ENCODE data around the gene AMER3. TPM values are rescaled to one million over a fixed set of nuclear protein-coding genes. Genes with fewer than 3 reads are reported as not detected.
A peak's percentile ranks its signal among the peaks of the same experiment; 100 is the strongest.

AMER3 gene, protein sequence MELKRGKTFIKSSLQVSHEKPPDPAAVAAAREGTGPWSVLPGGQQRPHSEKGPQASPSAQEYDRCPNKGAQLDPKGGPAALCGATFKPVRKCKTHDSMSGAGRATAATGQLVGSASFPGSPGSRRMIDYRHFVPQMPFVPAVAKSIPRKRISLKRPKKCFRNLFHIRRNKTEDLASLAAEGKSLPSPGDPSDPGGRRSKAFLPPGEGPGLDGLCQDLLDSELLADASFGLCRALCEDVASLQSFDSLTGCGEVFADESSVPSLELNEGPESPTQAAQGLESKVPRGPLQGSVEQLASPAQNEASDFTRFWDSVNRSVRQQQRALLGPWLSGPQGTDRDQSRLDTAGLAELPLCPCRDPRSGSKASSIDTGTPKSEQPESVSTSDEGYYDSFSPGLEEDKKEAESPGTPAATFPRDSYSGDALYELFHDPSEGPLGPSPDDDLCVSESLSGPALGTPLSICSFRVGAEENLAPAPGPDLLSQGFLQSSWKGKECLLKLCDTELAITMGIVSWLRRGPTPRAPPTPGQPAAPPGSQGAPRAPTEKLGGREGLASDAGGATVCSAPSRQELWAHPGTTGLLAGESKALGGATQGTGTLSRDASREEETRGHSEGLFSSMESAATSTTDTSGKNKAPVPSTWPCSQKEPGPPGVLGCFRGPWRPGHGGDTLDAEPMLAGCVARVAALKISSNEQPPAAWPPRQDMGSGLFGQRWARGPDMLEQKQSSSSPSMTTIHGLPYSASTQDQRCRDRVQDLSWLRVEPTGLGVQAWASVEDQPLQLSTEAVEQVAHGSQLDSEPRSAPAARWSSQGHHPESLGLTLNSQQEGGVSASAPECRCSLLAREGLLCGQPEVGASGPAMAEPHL
- total RNA-seq (2012; rRNA removed) (not detected in 2 replicates), polyA plus RNA-seq (2012; rRNA removed) (not detected in 2 replicates), Bru-seq, nascent RNA (not detected), BruChase-seq, experiment 1, labeled RNA remaining after a 6-hour chase (not detected), BruChase-seq, experiment 2, labeled RNA remaining after a 2-hour chase (not detected)
- not detected in 2 replicates for polyA plus RNA-seq (2012; cell fraction: cytosol; rRNA removed)
- not detected in 2 replicates for polyA plus RNA-seq (2012; cell fraction: nucleus; rRNA removed; ENCODE audit: low replicate concordance)
- long read RNA-seq = 0 reads

DNA sequence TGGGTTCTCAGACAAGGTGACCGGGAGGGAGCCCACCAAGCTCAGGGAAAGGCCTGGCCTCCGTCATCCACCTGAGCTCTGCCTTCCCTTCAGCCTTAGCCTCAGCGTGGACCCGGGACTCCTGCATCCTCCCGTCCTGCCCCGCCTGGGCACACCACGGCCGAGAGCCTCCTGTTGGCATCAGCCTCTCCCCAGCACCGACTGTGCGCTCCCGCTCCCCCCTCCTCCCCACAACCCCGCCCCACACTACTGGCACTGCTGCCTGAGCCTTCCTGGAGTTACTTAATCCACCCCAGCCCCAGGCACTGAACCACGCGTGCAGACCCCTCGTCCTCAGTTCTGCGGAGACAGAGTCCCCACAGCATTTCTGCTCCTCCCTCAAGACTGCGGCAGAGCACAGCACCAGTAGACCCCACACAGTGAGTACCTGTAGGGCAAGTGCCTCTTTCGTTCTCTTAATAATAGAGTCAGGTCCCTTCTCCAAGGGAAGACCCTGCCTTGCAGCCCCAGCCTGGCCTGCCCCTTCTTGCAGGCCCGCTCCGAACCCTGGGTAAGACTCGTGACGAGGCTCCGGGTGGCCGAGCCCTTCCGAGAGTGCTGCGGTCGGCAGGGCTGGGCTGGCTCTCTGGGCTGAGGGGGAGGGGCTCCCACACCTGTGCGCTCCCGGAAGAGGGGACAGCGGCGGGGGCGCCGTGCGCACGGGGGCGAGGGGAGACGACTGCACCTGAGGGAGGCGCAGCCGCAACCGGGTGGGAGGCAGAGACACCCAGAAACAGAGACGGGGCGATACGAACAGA, at the start of gene AMER3:
Gene AMER3, plus strand, starts transcription at position 285 of the 797 bp plus-strand sequence. CDS start 6,533 bp downstream, outside the sequence.
- Histone ChIP-seq H4K5ac (ENCODE audit: low read depth, low read length) (no peak within 1 kb of the TSS), H3K4me2 (ENCODE audit: low read depth, low read length) (no peak within 1 kb of the TSS), H2BK5ac (ENCODE audit: low read depth, low read length, poor library complexity, severe bottlenecking) (no peak within 1 kb of the TSS), H3K14ac (replicated peaks; ENCODE audit: low read depth, low read length) (no peak within 1 kb of the TSS), H4K20me1 (ENCODE audit: insufficient read depth, low read length) (no peaks in the 10 kb centered on the region), H2AK5ac (ENCODE audit: low read depth, low read length) (no peak within 1 kb of the TSS), H2BK20ac (ENCODE audit: low read depth, low read length) (no peak within 1 kb of the TSS), H2BK15ac (ENCODE audit: low read depth, low read length) (no peak within 1 kb of the TSS), H3K4ac (ENCODE audit: low read depth, low read length) (no peak within 1 kb of the TSS), H3K36me3 (ENCODE audit: control insufficient read depth, insufficient read depth, low read length) (no peaks in the 10 kb centered on the region), H4K8ac (ENCODE audit: low read depth in 2 of 2, low read length in 2 of 2) (no peak within 1 kb of the TSS), H3K23ac (ENCODE audit: low read depth, low read length) (no peak within 1 kb of the TSS), H3K9me1 (ENCODE audit: insufficient read depth, low read length) (no peaks in the 10 kb centered on the region), H2BK120ac (ENCODE audit: low read depth, low read length) (no peak within 1 kb of the TSS), H3K4me1 (ENCODE audit: control insufficient read depth, insufficient read depth, low read length) (peaks cover 2% of the 10 kb centered on the region; the same call in 1 of the 2 replicates), H3K18ac (ENCODE audit: low read depth, low read length) (no peak within 1 kb of the TSS), H3K79me1 (ENCODE audit: low read depth in 1 of 2, low read length in 2 of 2) (no peaks in the 10 kb centered on the region), H3K56ac (ENCODE audit: extremely low read depth, insufficient read depth, low read length) (no peak within 1 kb of the TSS), H2AFZ (replicated peaks; ENCODE audit: low read length, poor library complexity) (no peak within 1 kb of the TSS), H3K9ac (ENCODE audit: low read depth, low read length) (no peak within 1 kb of the TSS), H3K27ac (ENCODE audit: insufficient read depth, low read length) (no peak within 1 kb of the TSS), H3K27me3 (ENCODE audit: control insufficient read depth, insufficient read depth, low read length) (peaks cover 8% of the 10 kb centered on the region), H4K91ac (ENCODE audit: insufficient read depth, low read depth, low read length) (no peak within 1 kb of the TSS), H3K4me3 (ENCODE audit: insufficient read depth, low read depth, low read length) (no peak within 1 kb of the TSS), H3K9me3 (ENCODE audit: control insufficient read depth, insufficient read depth, low read length) (no peaks in the 10 kb centered on the region), H2AK9ac (replicated peaks; ENCODE audit: low read depth, low read length, poor library complexity) (peak within 1 kb of the TSS; percentile 55)
- 4% methylated on average over 19 of the region's 43 CpGs; no CpG with 5 or more reads in 1 of the 2 experiments for WGBS, 2 experiments (ENCODE audit: extremely low coverage in 2 of 2, insufficient read length in 1 of 2)
- in situ Hi-C loops (cut with MboI; ENCODE audit: low sequenced_read_pairs) = no loop called here
- DNase-seq = no peak
- dilution Hi-C loops (cut with HindIII; ENCODE audit: low sequenced_read_pairs, unreplicated experiment) = no loop called here
- intact Hi-C loops (cut with micrococcal nuclease) = no loop called here
- no TSS peak for BruUV-seq (replicated peaks)
- ChIA-PET CTCF (no interaction called here), POLR2A (ENCODE audit: unreplicated experiment) (no interaction called here)
- ATAC-seq (ENCODE audit: low read depth) = no peak
- TF ChIP-seq RAD21 (IDR thresholded peaks at IDR 0.05; ENCODE audit: low read length) = no peak
- TF ChIP-seq, protein P1, sequence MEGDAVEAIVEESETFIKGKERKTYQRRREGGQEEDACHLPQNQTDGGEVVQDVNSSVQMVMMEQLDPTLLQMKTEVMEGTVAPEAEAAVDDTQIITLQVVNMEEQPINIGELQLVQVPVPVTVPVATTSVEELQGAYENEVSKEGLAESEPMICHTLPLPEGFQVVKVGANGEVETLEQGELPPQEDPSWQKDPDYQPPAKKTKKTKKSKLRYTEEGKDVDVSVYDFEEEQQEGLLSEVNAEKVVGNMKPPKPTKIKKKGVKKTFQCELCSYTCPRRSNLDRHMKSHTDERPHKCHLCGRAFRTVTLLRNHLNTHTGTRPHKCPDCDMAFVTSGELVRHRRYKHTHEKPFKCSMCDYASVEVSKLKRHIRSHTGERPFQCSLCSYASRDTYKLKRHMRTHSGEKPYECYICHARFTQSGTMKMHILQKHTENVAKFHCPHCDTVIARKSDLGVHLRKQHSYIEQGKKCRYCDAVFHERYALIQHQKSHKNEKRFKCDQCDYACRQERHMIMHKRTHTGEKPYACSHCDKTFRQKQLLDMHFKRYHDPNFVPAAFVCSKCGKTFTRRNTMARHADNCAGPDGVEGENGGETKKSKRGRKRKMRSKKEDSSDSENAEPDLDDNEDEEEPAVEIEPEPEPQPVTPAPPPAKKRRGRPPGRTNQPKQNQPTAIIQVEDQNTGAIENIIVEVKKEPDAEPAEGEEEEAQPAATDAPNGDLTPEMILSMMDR (conservative IDR thresholded peaks at IDR 0.05; ENCODE audit: low read depth, low read length) = no peak
- no peak for TF ChIP-seq SMC3 (IDR thresholded peaks at IDR 0.05; ENCODE audit: low read depth, low read length)
- TF ChIP-seq, protein P2, sequence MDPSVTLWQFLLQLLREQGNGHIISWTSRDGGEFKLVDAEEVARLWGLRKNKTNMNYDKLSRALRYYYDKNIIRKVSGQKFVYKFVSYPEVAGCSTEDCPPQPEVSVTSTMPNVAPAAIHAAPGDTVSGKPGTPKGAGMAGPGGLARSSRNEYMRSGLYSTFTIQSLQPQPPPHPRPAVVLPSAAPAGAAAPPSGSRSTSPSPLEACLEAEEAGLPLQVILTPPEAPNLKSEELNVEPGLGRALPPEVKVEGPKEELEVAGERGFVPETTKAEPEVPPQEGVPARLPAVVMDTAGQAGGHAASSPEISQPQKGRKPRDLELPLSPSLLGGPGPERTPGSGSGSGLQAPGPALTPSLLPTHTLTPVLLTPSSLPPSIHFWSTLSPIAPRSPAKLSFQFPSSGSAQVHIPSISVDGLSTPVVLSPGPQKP (IDR thresholded peaks at IDR 0.05; ENCODE audit: borderline replicate concordance, low read depth, low read length) = no peak
- no peak for TF ChIP-seq FOS (IDR thresholded peaks at IDR 0.05; ENCODE audit: low read depth, low read length)
- TF ChIP-seq, protein P3, sequence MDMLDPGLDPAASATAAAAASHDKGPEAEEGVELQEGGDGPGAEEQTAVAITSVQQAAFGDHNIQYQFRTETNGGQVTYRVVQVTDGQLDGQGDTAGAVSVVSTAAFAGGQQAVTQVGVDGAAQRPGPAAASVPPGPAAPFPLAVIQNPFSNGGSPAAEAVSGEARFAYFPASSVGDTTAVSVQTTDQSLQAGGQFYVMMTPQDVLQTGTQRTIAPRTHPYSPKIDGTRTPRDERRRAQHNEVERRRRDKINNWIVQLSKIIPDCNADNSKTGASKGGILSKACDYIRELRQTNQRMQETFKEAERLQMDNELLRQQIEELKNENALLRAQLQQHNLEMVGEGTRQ (IDR thresholded peaks at IDR 0.05; ENCODE audit: low read depth, low read length) = no peak
- TF ChIP-seq POLR2A (IDR thresholded peaks at IDR 0.05; ENCODE audit: low read depth, low read length) = no peak
- TF ChIP-seq MAFK (IDR thresholded peaks at IDR 0.05; ENCODE audit: low read depth, low read length) = no peak
- no peak for TF ChIP-seq CEBPB (IDR thresholded peaks at IDR 0.05; ENCODE audit: low read depth, low read length)
- no peak for TF ChIP-seq MXI1 (IDR thresholded peaks at IDR 0.05; ENCODE audit: borderline replicate concordance, low read depth, low read length)
